HG02943 (cell line): Measurements from ENCODE around the gene ABHD14A.

ENCODE experiments used
- ATAC-seq: cut with Tn5 transposase; IDR thresholded peaks from one replicate; pipeline ENCODE4 v1.9.1; 2021; ENCODE audit warnings: mild to moderate bottlenecking, low read depth, moderate library complexity; ENCODE audit not compliant: unreplicated experiment

The ABHD14A gene

GRCh38 chr3:52013802-52014598, 39.1 kb downstream of the ABHD14A start:
- ATAC-seq: no peak

GRCh38 chr3:52014613-52015012, 39.7 kb downstream of the ABHD14A start:
- no peak for ATAC-seq

- ATAC-seq: no peak
Observed at GRCh38 chr3:52015438-52016228, 40.8 kb downstream of the ABHD14A start.

GRCh38 chr3:52017586-52017985, 42.7 kb downstream of the ABHD14A start:
- no peak for ATAC-seq

GRCh38 chr3:52018319-52019000, 43.6 kb downstream of the ABHD14A start:
- no peak for ATAC-seq

- ATAC-seq: no peak
Observed at GRCh38 chr3:52019352-52020080, 44.7 kb downstream of the ABHD14A start.

- ATAC-seq: no peak
Observed at GRCh38 chr3:52020796-52021195, 45.9 kb downstream of the ABHD14A start.

- no peak for ATAC-seq
Observed at GRCh38 chr3:52021489-52022268, 46.8 kb downstream of the ABHD14A start.

- no peak for ATAC-seq
Observed at GRCh38 chr3:52022323-52023100, 47.6 kb downstream of the ABHD14A start.

GRCh38 chr3:52023101-52023770, 48.4 kb downstream of the ABHD14A start:
- ATAC-seq: no peak

GRCh38 chr3:52023860-52024764, 49.2 kb downstream of the ABHD14A start:
- ATAC-seq: no peak

- no peak for ATAC-seq
Observed at GRCh38 chr3:52024765-52025452, 50.0 kb downstream of the ABHD14A start.

GRCh38 chr3:52025453-52025852, 50.6 kb downstream of the ABHD14A start:
- ATAC-seq: no peak

GRCh38 chr3:52026041-52026440, 51.2 kb downstream of the ABHD14A start:
- no peak for ATAC-seq

- ATAC-seq: no peak
Observed at GRCh38 chr3:52028572-52028971, 53.7 kb downstream of the ABHD14A start.

- no peak for ATAC-seq
Observed at GRCh38 chr3:52029053-52029452, 54.2 kb downstream of the ABHD14A start.

GRCh38 chr3:52029535-52029934, 54.7 kb downstream of the ABHD14A start:
- no peak for ATAC-seq
